BLaER1 treated with 17β-estradiol and CSF1 and Interleukin-3, amounts not matched to agents 10 nM and 100 nM (cell line): ENCODE data around the gene BLOC1S1.

Experiments used
- H3K27ac ChIP-seq, 11 experiments: shearing (Covaris generic); formaldehyde crosslinking; 2 replicates each; pipeline ENCODE4 v1.8.1; 2022
- H3K27me3 ChIP-seq, 11 experiments: shearing (Covaris generic); formaldehyde crosslinking; 2 replicates each; pipeline ENCODE4 v1.8.1; 2022
- H3K36me3 ChIP-seq, 11 experiments: shearing (Covaris generic); formaldehyde crosslinking; 2 replicates each; pipeline ENCODE4 v1.8.1; 2022
- H3K4me1 ChIP-seq, 10 experiments: shearing (Covaris generic); formaldehyde crosslinking; 2 replicates each; pipeline ENCODE4 v1.8.1; 2022
- H3K4me2 ChIP-seq, 11 experiments: shearing (Covaris generic); formaldehyde crosslinking; 2 replicates each; pipeline ENCODE4 v1.8.1; 2022
- H3K4me3 ChIP-seq, 10 experiments: shearing (Covaris generic); formaldehyde crosslinking; 2 replicates each; pipeline ENCODE4 v1.8.1; 2022
- H3K9ac ChIP-seq, 11 experiments: shearing (Covaris generic); formaldehyde crosslinking; 2 replicates each; pipeline ENCODE4 v1.8.1; 2022
- H3K9me3 ChIP-seq, 11 experiments: shearing (Covaris generic); formaldehyde crosslinking; replicated peaks in 1 of 11; 2 replicates each; pipeline ENCODE4 v1.8.1; 2022
- H4K20me1 ChIP-seq, 11 experiments: shearing (Covaris generic); formaldehyde crosslinking; 2 replicates each; pipeline ENCODE4 v1.8.1; 2022
- Cebpa-rat ChIP-seq, 11 experiments: shearing (Covaris generic); IDR thresholded peaks; 2 replicates each; pipeline ENCODE4 v1.8.1; 2022

Gene BLOC1S1

DNA sequence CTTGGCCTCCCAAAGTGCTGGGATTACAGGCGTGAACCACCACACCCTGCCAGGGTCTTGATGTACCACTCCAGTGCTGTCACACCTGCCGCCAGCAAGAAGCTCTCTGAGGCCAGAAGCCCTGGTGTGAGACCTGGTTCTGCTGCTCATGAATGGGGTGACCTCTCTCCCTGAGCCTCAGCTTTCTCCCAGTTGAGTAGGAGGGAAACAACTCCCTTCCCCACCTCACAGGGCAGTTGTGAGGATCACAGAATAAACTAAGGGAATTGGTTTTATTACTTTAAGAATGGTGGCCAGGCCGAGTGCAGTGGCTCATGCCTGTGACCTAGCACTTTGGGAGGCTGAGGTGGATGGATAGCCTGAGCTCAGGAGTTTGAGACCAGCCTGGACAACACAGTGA, 18.7 kb downstream of the BLOC1S1 start:
- H3K4me3 ChIP-seq, result no peak overlapping the region
- H3K4me1 ChIP-seq, result peaks cover 55 to 68% (median 58%) of the 10 kb centered on the region in 10 experiments
- H3K9me3 ChIP-seq, result no peaks in the 10 kb centered on the region
- no peak overlapping the region for H3K4me2 ChIP-seq
- peaks cover 0 to 4% (median 0%) of the 10 kb centered on the region in 11 experiments; a peak in 1 of 22 replicates for H4K20me1 ChIP-seq
- no peak for TF ChIP-seq Cebpa-rat (IDR thresholded peaks at IDR 0.05)
- H3K9ac ChIP-seq, result no peak overlapping the region
- no peaks in the 10 kb centered on the region for H3K36me3 ChIP-seq
- H3K27me3 ChIP-seq, result no peaks in the 10 kb centered on the region
- H3K27ac ChIP-seq, result no peak overlapping the region

DNA sequence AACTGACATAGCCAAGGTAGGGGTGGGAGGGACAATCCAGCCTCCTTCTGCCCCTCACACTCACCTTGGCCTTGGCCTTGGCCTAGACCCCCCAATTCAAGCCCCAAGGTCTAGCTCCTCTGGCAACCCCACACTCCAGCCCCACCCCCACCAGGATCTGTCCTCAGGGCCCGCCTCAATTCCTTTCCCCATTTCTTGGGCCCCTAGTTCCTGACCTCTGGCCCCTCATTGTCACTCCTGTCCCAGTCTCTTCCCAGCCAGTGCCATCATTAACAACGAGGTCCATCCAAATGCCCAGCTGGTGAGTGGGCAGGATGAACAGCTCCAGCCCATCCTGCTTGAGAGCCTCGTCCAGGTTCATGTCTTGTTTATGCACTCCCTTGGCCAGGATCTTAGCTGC, 20.2 kb downstream of the BLOC1S1 start:
- no peaks in the 10 kb centered on the region for H3K27me3 ChIP-seq
- no peaks in the 10 kb centered on the region for H3K9me3 ChIP-seq
- H3K4me3 ChIP-seq, result no peak overlapping the region
- H3K4me1 ChIP-seq, result peaks cover 43 to 57% (median 49%) of the 10 kb centered on the region in 10 experiments
- no peak overlapping the region for H3K4me2 ChIP-seq
- peak overlapping the region in 3 of 11 experiments; percentile 7 to 76 (median 73); a peak in 2 of 22 replicates for H3K9ac ChIP-seq
- H3K27ac ChIP-seq, result peak overlapping the region in 1 of 11 experiments; percentile 70; a peak in 1 of 22 replicates
- TF ChIP-seq Cebpa-rat (IDR thresholded peaks at IDR 0.05), result no peak
- H3K36me3 ChIP-seq, result no peaks in the 10 kb centered on the region
- peaks cover 0 to 4% (median 0%) of the 10 kb centered on the region in 11 experiments; a peak in 1 of 22 replicates for H4K20me1 ChIP-seq

DNA sequence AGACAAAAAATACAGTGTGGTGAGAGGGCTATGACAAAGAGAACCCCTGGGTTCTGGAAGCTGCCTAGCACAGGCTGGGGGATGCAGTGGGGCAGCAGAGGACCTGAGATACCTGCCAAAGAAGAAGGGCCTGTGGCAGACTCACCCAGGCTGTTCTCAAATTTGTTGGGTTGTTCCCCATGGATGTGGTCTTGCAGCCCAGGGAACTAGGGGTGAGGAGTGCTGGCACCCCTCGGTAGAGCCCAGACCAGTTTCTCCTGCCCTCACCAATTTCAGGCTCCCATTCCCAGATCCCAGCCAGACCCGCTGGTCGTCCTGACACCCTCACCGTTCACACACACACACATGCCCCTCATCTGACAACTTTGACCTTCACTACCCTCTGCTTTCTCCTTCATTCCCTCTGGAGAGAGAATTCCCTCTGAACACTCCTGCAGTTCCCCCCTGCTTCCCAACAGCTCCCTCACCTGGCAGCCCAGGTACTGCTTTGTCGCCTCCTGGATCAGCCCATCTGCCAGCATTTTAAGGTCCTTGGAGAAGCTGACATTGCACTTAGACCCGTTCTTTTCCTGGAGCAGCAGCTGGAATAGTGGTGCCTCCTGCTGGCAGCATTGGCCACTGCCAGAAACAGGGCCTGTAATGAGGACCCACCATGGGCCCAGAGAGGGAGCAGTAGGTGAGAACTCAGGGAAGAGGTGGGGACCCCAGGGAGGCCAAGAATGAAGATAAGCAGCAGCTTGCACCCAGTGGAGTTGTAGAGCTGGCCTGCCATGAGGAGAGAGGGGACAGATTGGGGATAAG, 21.1 kb downstream of the BLOC1S1 start:
- no peak for TF ChIP-seq Cebpa-rat (IDR thresholded peaks at IDR 0.05)
- no peaks in the 10 kb centered on the region for H3K36me3 ChIP-seq
- no peaks in the 10 kb centered on the region for H3K27me3 ChIP-seq
- no peaks in the 10 kb centered on the region for H3K9me3 ChIP-seq
- peaks cover 38 to 54% (median 44%) of the 10 kb centered on the region in 10 experiments for H3K4me1 ChIP-seq
- peak overlapping the region in 9 of 11 experiments; percentile 47 to 79 (median 73); a peak in 11 of 22 replicates for H3K9ac ChIP-seq
- H3K4me3 ChIP-seq, result no peak overlapping the region; a peak in 1 of 20 replicates
- H3K27ac ChIP-seq, result peak overlapping the region in 7 of 11 experiments; percentile 57 to 83 (median 70); a peak in 13 of 22 replicates
- H3K4me2 ChIP-seq, result peak overlapping the region; percentile 92 to 99 (median 96)
- peaks cover 0 to 4% (median 0%) of the 10 kb centered on the region in 11 experiments; a peak in 1 of 22 replicates for H4K20me1 ChIP-seq

DNA sequence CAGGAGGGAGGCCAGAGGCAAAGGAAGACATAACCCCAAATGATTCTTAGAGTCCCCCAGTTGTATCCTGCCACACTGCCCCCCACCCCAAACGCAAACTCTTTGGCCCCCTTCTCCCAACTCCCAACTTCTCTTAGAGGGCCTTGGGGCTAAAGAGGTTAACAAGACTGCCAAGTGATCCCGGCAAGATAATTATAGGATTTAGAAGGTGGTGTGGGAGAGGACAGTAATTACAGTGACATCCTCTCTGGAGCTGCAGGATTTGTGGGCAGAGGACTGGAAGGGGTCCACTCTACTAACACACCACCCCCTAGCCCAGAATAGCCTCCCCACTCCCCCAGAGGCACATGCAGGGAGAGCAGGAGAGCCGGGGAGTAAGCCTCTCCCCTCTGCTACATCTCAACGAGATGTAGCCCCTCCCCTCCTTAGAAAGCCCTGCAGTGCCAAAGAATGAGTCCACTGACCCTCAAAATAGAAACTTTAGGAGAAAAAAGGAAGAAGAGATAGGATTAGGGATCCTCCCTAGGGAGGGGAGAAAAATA, 21.8 kb downstream of the BLOC1S1 start:
- H3K4me3 ChIP-seq, result peak overlapping the region; percentile 54 to 78 (median 68)
- TF ChIP-seq Cebpa-rat (IDR thresholded peaks at IDR 0.05), result no peak
- no peaks in the 10 kb centered on the region for H4K20me1 ChIP-seq
- H3K27me3 ChIP-seq, result no peaks in the 10 kb centered on the region
- H3K27ac ChIP-seq, result peak overlapping the region; percentile 50 to 88 (median 70)
- peak overlapping the region; percentile 47 to 85 (median 74) for H3K9ac ChIP-seq
- peaks cover 31 to 50% (median 42%) of the 10 kb centered on the region in 10 experiments for H3K4me1 ChIP-seq
- no peaks in the 10 kb centered on the region for H3K9me3 ChIP-seq
- H3K4me2 ChIP-seq, result peak overlapping the region; percentile 92 to 99 (median 96)
- no peaks in the 10 kb centered on the region for H3K36me3 ChIP-seq

DNA sequence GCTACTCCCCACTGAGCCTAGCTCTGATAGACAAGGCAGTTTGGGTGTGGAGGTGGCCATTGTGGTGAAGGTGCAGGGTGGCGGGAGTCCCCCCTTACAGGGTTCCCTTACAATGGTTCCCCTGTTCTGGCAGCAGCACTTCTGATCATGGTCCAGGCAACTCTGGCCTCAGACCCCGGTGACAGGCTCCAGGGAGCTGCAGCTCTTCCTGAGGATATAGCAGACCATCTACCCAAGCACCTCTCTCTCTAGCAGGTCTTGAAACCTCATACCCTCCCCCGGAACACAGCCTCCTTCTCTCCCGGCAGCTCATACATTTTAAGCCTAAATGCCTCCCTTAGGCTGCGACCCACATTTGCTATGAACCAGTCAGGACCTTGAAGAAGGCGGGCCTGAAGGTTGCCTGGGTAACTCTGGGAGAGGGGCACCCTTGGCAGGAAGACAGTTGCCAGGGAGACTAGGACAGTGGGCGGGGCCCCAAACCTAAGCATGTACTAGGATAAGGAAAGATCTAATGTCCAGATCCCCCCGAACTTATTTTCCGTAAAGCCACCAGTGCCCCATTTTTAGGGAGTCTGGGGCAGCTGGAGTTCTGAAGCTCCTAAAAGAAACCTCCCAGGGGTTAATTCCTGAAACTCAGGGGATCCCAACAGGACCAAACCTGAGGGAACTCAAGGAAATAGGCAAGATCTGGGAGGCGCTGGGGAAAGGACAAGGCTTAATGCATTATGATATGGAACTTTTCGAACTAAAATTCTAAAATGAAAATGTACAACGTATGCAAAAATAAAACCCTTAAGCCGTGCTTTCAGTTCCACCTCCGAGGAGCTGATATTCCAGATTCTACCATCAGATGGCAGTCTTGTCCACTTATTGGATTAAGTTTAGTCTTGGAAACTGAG, 22.5 kb downstream of the BLOC1S1 start:
- peak overlapping the region; percentile 47 to 85 (median 74) for H3K9ac ChIP-seq
- no peaks in the 10 kb centered on the region for H3K9me3 ChIP-seq
- TF ChIP-seq Cebpa-rat (IDR thresholded peaks at IDR 0.05), result no peak
- H3K27ac ChIP-seq, result peak overlapping the region; percentile 50 to 88 (median 70)
- no peaks in the 10 kb centered on the region for H3K36me3 ChIP-seq
- H3K4me1 ChIP-seq, result peaks cover 24 to 43% (median 36%) of the 10 kb centered on the region in 10 experiments
- no peaks in the 10 kb centered on the region for H4K20me1 ChIP-seq
- H3K4me2 ChIP-seq, result peak overlapping the region; percentile 92 to 99 (median 96)
- H3K4me3 ChIP-seq, result peak overlapping the region; percentile 54 to 78 (median 68)
- H3K27me3 ChIP-seq, result no peaks in the 10 kb centered on the region

DNA sequence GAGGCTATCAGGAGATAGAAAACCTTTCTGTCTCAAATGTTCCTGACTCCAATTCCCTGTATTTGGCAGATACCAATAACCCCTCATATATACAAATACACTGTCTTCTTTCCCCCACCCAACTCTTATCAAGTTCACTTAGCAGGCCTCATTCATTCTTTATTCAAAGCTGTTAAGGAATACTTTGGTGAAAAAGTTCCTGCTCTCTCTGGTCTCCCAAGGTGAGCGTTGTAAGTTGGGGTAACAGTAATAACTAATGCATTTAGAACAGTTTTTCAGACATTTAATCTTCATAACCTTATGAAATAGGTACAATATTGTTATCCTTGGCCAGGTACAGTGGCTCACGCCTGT, 23.2 kb downstream of the BLOC1S1 start:
- Histone ChIP-seq H3K36me3 (no peaks in the 10 kb centered on the region), H3K9ac (peak overlapping the region in 5 of 11 experiments; percentile 47 to 85 (median 74); a peak in 10 of 22 replicates), H3K27me3 (no peaks in the 10 kb centered on the region), H3K27ac (peak overlapping the region in 1 of 11 experiments; percentile 88; a peak in 3 of 22 replicates), H3K4me1 (peaks cover 18 to 37% (median 30%) of the 10 kb centered on the region in 10 experiments), H3K4me3 (peak overlapping the region; percentile 54 to 78 (median 68); a peak in 17 of 20 replicates), H4K20me1 (peaks cover 0 to 4% (median 0%) of the 10 kb centered on the region in 11 experiments; a peak in 6 of 22 replicates), H3K4me2 (peak overlapping the region in 7 of 11 experiments; percentile 92 to 99 (median 93); a peak in 10 of 22 replicates), H3K9me3 (no peaks in the 10 kb centered on the region)
- TF ChIP-seq Cebpa-rat (IDR thresholded peaks at IDR 0.05), result no peak

DNA sequence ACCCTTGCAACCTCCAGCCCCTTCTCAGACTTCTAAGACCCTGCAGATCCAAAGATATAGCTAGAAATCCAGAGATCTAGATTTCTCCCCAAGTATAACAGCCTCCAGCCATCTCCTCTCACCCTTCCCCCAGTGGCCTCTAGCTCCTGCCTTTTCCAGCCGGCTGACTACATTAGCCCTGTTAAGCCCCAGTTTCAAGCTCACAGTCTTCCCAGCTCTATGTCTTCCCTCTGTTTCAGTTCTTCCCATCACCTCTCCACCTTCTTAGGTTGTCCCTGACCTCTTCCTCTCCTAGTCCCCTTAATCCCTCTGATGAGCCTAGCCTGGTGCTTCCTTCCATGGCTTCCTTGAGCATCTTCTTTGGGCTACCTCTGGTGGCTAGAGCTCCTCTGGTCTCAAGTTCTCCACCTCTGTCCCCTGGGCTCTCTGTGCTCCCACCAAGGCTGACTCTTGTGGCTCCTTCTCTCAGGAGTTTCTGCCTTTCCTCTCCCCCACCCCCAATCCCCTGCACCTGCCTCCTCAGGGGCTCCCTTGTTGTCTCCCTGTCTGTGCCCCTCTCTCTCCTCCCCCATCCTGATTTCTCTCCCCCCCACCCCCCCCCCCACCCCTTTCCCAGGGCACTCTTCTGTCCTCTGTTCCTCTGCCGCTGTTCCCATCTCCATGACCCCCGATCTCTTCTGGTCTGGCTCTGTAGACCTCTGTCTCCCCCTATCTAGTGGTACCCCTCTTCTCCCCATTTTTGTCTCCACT, 26.3 kb downstream of the BLOC1S1 start:
- no peak for TF ChIP-seq Cebpa-rat (IDR thresholded peaks at IDR 0.05)
- Histone ChIP-seq H3K27me3 (no peaks in the 10 kb centered on the region), H3K27ac (peak overlapping the region in 8 of 11 experiments; percentile 64 to 73 (median 68); a peak in 16 of 22 replicates)

More for the DNA sequence above, 26.3 kb downstream of the BLOC1S1 start:
- Histone ChIP-seq H3K4me1 (peaks cover 38 to 53% (median 45%) of the 10 kb centered on the region in 10 experiments), H3K9me3 (no peaks in the 10 kb centered on the region), H4K20me1 (peaks cover 0 to 27% (median 22%) of the 10 kb centered on the region in 11 experiments; a peak in 16 of 22 replicates), H3K4me2 (peak overlapping the region; percentile 74 to 91 (median 87)), H3K36me3 (peaks cover 0 to 4% (median 2%) of the 10 kb centered on the region in 11 experiments; a peak in 8 of 22 replicates), H3K9ac (peak overlapping the region; percentile 55 to 81 (median 72); a peak in 21 of 22 replicates), H3K4me3 (peak overlapping the region; percentile 46 to 68 (median 57); a peak in 18 of 20 replicates)
